HG02885 (cell line): ENCODE measurements around the gene CDC42BPA.
"Not testable (repeated sequence)": the region's sequence is repeated elsewhere in the genome, so short reads cannot be mapped to it uniquely, and the experiment has no call there.

ENCODE experiments used
- ATAC-seq: cut with Tn5 transposase; IDR thresholded peaks from one replicate; pipeline ENCODE4 v1.9.1; 2021; ENCODE audit warnings: mild to moderate bottlenecking; ENCODE audit not compliant: unreplicated experiment, poor library complexity

CDC42BPA gene

DNA sequence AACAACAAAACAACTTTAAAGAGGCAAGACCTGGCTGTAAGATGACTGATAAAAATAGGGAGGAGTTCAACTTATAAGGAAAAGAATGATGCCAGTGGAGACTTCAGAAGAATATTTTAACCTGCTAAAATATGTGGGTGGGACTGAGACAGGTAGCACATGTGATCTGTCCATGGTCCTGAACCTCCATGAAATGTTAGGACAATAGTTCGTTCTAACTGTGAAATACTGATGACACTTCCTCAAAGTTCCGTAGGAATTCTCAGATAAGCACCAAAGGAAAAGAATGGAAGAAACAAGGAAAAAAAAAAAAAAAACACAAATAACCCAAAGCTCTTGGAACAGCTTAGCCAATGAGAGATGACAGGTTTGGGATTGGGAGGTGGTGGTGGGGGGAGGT lies 44.7 kb downstream of the CDC42BPA start:
- no peak for ATAC-seq

DNA sequence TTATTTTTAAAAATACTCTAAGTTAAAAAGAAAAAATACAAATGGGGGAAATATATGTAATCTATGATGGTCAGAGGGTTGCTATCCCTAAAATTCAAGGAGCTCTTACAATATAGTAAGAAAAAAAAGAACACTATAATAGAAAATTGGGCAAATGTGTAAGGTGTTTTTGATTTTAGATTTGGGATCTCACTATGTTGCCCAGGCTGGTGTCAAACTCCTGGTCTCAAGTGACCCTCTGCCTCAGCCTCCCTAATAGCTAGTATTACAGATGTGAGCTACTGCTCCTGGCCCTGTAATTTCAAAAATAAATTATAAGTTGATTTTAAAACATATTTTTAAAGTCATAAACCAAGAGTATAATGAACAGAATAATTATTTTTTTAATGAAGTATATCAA lies 45.9 kb downstream of the CDC42BPA start:
- no peak for ATAC-seq

DNA sequence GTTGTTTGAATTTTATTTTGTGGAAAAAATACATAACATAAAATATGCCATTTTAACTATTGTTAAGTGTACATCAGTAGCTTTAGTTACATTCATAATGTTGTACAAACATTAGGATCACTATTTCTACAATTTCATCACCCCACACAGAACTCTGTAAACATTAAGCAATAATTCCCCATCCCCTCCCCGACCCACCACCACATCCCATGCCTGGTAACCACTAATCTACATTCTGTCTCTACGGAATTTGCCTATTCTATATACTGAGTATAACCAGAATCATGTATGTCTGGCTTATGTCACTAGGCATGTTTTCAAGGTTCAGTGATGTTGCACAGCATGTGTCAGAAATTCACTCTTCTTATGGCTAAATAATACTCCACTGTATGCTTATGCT lies 47.7 kb downstream of the CDC42BPA start:
- no peak for ATAC-seq

DNA sequence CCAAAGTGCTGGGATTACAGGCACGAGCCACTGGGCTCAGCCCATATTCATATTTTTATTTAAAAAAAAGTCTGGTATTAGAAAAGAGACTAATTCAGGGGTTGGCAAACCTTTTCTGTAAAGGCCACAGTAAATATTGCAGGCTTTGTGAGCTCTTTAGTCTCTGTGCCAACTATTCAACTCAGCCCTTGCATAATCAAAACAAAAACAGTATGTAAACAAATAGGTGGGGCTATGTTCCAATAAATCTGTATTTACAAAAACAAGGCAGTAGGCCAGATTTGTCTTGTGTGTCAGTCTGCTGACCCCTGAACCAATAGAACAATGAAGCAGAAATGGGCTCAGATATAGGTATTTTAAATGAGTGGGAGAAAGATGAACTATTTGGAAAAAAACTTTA lies 49.3 kb downstream of the CDC42BPA start:
- ATAC-seq: no peak

DNA sequence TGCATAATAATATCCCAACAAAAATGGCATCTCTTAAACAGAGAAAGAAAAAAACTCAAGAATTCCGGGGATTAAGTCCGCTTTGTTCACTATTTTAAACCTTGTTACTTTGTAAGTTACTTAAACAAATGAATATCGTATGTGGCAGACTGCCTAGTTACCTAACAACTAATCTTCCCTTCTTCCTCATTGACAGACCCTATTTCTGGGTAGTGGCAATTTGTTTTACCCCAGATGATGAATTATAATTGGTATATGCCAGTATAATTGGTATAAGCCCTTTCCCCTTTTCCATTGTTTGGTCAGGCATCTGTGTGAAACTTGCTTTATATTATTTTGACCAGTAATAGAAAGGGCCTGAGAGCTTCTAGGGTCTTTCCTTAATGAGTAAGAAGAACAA lies 52.4 kb downstream of the CDC42BPA start:
- no peak for ATAC-seq

DNA sequence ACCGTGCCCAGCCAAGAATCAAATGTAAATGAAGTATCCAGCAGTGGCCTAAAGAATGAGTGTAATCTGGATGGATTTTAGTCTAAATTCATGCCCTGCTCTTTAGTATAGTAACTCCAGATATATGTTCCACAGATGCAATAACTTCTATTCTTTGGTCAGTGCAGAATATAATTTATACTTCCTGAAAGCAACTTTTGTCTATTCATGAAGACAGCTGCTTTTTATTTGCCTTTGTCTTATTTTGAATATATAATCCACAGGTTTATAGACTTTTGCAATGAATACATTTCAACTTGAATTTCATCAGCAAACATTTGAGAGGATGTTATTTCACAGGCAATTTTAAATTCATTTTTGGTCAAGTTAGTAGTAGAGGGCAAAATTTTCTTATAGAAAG lies 54.4 kb downstream of the CDC42BPA start:
- no peak for ATAC-seq

DNA sequence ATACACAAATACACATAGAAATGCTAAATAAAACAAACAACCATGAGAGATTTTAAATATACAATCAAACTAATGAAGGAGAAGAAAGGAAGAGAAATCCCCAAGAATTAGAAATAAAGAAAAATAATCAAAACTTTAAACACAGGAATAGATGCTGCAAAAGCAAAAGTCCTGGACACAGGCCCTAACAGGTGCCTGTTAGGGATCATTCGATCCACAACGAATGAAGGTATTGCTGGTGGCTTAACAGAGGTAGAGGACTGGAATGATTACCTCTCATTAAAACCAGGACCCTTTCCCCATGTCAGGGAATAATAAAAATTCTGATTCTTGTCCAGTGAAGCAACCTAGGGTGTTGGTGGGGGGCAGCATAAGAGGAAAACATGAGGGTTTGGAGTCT lies 56.8 kb downstream of the CDC42BPA start:
- ATAC-seq: no peak

DNA sequence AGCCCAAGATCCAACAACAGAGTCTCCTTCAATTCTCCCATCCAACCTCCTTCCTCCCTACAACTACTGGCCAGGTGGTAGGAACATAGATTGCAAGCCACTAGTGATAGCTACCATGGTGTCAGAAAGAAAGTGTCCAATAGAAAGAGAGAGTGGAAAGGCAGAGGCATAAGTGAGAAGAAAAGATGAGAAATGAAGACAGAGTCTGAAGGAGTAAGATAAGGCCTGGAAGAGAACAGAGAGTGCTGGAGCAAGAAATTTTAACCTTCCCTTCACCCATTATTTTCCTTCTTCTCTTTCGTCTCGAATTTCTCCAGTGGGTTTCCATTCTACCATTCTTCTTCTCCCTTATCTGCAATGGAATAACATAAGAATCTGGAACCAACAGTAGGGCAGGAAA lies 57.9 kb downstream of the CDC42BPA start:
- no peak for ATAC-seq

DNA sequence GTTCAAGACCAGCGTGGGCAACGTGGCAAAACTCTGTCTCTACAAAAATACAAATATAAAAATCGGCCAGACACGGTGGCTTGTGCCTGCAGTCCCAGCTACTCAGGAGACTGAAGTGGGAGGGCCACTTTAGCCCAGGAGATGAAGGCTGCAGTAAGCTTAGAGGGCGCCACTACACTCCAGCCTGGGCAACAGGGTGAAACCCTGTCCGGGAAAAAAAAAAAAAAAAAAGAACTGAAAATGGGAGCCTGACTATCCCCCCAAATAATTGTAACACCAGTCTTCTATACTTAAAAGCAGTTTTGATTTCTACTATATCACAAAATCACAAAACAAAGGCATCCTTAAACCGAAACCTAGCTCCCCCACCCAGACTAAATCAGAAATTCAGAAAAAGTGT lies 60.3 kb downstream of the CDC42BPA start:
- ATAC-seq: no peak

DNA sequence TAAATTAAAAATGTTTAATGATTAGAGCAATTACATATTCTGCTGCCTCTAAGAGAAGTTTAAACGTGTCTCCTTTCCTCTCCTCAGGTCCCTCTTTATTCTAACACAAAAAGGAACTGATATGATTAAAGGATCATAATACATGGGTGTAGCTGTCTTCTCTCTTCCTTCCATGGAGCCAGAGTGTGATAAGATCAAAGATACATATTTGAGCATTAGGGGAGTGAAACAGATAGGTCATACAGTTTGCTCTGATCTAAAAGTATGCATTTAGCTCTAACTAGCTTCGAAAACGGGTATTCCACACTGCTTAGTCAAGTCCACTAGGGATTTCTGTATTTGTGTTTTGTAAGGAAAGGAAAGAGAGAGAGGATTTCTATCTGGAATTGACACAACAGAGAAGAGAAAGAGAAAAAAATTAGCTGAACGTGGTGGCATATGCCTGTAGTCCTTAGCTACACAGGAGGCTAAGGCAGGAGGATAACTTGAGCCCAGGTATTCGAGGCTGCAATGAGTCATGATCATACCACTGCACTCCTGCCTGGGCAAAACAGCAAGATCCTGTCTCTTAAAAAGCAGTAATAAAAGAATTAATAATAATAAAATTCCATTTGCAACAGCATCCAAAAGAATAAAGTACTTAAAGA lies 63.1 kb downstream of the CDC42BPA start:
- no peak for ATAC-seq

DNA sequence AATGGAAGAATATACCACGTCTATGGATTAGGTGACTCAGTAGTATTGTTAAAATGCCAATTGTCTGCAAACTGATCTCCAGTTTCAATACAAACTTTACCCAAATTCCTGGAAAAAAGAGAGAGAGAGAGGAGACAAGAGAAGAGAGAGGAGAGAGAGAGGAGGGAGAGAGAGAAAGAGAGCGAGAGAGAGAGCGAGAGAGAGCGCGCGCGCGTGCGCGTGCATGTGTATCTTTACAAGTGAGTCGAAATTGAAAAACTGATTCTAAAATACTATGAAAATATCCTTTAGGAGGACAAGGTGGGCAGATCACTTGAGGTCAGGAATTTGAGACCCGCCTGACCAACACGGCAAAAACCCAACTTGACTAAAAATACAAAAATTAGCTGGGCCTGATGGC lies 65.2 kb downstream of the CDC42BPA start:
- ATAC-seq: no peak

DNA sequence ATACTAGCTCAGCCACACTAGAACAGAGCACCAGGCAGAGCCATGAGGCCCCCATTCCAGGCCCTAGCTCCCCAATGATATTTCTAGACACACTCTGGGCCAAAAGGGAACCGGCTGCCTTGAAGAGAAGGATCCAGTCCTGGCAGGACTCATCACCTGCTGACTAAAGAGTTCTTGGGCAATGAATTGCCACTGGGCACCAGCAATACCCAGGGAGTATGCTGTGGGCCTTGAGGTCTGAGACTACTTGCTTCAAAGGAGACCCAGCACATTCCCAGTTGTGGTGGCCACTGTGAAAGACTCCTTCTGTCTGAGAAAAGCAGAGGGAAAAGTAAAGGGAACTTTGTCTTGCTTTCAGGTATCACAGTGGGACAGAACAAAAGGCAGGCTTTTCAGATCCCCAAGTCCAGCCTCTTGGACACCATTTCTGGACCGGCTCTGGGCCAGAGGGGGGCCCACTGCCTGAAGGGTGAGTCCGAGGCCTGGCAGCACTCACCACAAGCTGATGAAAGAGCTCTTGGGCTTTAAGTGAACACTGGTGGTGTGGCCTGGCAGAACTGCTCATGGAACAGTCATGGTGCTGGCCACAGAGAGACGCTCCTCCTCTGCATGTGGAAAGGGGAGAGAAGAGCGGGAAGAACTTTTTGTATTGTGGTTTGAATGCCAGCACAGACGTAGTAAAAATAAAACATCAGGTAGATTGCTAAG lies 72.5 kb downstream of the CDC42BPA start:
- ATAC-seq: no peak

DNA sequence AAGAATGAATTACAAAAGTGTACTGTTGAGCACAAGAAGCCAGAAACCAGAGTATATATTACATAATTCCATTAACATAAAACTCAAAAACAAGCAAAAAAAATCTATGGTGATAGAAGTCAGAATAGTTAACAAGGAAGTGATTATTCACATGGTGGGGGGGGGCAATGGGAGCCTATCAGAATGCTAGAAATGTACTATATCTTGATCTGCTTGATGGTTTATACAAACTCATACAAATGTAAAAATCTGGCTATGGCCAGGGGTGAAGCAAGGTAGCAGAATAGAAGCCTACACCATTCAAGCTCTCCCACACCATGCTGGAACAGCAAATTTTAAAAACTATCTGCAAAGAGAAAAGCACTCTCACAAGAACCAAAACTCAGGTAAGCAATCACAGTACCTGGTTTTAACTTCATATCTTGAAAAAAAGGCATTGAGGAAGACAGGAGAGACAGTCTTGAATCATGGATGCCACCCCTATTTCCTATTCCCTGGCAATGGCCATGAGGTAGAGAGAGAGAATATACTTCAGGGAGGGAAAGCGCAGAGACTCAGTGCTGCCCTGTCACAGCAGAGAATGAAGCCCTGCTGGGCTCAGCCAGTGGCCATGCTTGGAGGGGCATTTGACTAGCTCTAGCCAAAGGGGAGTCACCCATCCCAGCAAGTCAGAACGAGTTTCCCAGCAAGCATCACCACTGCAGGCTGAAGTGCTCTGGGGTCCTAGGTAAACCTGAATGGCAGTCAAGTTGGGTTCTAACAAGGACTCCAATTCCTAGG lies 73.8 kb downstream of the CDC42BPA start:
- ATAC-seq: no peak

DNA sequence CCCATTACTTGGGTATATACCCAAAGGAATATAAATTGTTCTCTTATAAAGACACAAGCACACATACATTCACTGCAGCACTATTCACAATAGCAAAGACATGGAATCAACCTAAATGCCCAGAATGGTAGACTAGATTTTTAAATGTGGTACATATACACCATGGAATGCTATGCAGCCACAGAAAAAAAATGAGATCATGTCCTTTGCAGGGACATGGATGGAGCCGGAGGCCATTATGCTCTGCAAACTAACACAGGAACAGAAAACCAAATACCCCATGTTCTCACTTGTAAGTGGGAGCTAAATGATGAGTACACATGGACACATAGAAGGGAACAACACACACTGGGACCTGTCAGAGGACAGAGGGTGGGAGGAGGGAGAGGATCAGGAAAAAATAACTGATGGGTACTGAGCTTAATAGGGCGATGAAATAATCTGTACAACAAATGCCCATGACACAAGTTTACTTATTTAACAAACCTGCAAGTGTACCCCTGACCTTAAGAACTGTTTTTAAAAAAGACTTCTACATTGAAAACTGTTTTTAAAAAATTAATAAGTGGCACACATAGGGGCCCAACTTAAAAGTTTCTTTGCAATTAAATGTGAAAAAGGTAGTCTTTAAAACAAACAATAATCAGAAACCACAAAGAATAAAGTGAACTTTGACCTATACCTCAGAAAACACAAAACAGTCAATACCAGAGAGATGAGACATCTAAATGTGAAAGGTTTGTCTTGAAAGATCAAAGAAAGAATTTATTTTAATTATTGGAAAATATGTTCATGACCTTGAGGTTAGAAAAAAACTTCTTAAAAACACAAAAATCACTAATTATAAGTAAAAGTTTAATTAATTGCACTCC lies 75.2 kb downstream of the CDC42BPA start:
- ATAC-seq: no peak

DNA sequence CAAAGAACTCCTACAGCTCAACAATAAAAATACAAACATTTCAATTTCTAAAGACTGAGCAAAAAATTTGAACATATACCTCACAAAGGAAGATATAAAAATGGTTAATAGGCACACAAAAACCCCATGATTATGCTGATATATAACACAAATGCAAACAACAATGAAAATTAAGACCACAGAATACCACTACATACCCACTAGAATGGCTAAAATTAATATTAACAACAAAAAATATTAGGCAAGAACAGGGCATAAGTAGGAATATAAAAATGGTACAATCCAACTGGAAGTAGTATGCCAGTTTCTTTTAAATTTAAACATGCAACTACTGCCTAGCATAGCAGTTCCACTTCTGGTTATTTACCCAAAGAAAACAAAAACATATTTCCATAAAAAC lies 77.3 kb downstream of the CDC42BPA start:
- no peak for ATAC-seq

DNA sequence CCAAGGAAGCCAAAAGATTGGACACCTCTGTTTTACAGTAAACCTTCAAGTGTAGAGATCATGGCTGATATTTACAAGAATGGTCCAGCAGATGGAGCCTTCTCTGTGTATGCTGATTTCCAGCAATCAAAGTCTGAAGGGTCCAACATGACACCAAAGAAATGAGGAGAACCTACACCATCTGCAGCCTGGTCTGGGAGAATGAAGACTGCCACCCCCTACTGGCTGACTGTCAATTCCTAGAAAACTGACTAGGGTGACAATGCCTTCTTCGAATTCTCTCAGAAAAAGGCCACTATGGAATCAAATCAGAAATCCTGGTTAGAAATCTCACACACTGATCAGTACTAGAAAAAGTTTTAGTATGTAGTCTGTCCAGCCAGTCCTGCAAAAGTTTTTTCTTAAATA lies 83.3 kb downstream of the CDC42BPA start:
- no peak for ATAC-seq

DNA sequence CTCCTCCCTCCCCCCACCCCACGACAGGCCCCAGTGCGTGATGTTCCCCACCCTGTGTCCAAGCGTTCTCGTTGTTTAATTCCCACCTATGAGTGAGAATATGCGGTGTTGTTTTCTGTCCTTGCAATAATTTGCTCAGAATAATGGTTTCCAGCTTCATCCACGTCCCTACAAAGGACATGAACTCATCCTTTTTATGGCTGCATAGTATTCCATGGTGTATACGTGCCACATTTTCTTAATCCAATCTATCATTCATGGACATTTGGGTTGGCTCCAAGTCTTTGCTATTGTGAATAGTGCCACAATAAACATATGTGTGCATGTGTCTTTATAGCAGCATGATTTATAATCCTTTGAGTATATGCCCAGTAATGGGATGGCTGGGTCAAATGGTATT lies 87.2 kb downstream of the CDC42BPA start:
- ATAC-seq: not testable (repeated sequence)

DNA sequence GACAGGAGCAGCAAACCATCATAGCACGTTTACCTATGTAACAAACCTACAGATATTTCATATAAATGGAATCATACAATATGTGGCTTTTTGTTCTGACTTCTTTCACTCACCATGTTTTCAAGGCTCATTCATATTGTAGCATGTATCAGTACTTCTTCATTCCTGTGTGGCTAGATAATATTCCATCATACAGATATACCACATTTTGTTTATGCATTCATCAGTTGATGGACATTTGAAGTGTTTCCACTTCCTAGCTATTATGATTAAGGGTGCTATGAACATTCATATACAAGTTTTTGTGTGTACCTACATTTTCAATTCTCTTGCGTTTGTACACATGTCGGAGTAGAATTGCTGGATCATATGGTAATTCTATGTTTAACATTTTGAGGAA lies 90.1 kb downstream of the CDC42BPA start:
- ATAC-seq: no peak

DNA sequence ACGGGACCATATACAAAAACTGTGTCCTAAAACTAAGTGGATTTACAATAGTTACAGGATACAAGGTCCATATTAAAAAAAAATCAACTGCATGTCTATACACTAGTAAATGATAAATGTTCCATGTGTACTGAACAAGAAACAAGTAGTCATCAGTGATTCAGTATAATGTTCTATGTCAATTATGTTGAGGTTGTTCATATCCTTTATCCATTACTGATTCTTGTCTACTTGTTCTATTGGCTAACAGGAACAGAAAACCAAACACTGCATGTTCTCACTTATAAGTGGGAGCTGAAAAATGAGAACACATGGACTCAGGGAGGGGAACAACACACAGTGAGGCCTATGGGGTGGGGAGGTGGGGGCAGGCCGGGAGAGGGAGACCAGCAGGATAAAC lies 90.5 kb downstream of the CDC42BPA start:
- no peak for ATAC-seq

DNA sequence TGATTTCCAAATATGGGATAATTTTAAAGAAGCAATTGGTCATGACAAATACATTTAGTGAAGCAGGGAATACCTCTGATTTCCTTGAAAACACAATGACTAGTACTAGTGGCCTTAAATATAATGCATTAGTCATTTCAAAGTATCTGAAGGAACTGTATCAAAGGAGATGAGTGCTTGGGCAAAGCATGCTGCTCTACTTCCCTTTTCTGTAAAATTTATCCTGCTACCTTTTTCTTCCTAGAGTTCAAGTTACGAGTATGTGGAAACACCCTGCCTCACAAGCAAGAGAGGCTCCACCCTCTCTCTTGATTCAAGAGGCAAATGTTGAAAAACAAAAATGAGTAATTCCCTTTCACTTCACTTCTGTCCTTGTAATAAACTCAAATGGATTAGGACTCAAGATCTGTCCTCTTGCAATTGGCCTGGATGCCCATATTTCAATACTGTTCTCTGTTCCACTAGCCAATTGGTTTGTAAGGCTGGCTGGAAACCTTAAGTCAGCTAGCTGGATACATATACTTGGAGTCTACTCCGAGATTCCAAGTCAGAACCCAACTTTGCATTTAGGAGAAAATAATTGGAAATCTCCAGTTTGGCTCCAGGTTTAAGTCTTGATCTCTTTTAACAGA lies 92.5 kb downstream of the CDC42BPA start:
- ATAC-seq: no peak
